ENCODE measurements around the gene PDIA6. TPM values are rescaled to one million over a fixed set of nuclear protein-coding genes. Genes with fewer than 3 reads are reported as not detected.

PDIA6 gene
- 167 TPM for total RNA-seq
- long read RNA-seq, transcript PDIA6-201 (13 exons, 2,338 nt) = major isoform, 917 of 976 reads
- long read RNA-seq, partial matches to known transcripts = 29 of 976 reads
- long read RNA-seq, other reads (novel, unspliced or antisense) = 29 of 976 reads

DNA sequence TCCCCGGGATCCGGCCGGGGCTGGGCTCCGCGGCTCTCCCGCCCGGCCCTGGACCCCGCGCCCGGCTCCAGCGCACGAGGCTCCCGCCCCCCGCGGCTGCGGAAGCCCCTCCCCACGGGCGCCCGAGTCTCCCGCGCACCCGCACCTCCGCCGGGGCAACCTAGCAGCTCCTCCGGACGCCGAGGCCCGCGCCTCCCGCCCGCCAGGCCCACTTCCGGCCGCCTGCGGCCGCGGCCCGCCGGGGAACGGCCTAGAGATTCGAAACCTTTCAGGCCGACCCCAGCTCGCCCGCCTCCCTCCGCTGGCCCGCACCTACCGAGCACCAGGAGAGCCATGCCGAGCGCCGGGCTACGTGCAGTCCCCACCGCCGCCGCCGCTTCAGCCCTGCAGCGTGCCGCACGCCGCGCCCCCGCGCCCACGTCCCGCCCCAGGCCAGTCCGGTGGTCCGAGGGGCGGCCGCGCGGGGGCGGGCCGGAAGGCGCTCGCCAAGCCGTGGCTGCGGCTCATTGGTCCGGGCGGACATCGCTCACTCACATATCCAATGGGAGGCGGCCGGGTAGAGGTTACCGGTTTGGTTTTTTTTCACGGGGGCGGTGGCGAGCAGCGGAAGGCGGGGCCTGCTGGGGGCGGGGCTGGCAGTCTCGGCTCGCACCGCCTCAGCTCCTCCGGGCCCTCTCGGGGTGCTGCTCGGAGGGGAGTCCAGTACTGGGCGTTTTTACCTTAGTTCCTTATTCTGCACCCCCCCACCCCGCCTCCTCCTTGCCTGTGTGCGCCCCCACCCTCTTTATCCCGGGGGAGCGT, at the start of gene PDIA6:
Gene PDIA6, minus strand, starts transcription at position 424 of the 801 bp plus-strand sequence. Its CDS starts 89 bp downstream, at position 335.
- intact Hi-C loops (cut with DNase I) = no loop called here
- Histone ChIP-seq H3K27ac (peak within 1 kb of the TSS; percentile 89), H3K27me3 (ENCODE audit: low read depth) (no peaks in the 10 kb centered on the region), H3K4me3 (peak within 1 kb of the TSS; percentile 79), H3K9me3 (no peaks in the 10 kb centered on the region), H3K4me1 (peaks cover 33% of the 10 kb centered on the region), H3K36me3 (no peaks in the 10 kb centered on the region)
- peak; percentile 99 to 100 for ATAC-seq
- DNase-seq = peak; percentile 96
- no peak for TF ChIP-seq CTCF (IDR thresholded peaks at IDR 0.05)

- ATAC-seq = no peak
- Histone ChIP-seq H3K27me3 (ENCODE audit: low read depth) (peaks cover 27% of the 10 kb centered on the region), H3K9me3 (no peaks in the 10 kb centered on the region), H3K4me1 (peaks cover 6% of the 10 kb centered on the region), H3K27ac (no peak overlapping the region), H3K36me3 (no peaks in the 10 kb centered on the region), H3K4me3 (no peak overlapping the region)
- no peak for TF ChIP-seq CTCF (IDR thresholded peaks at IDR 0.05)
- DNase-seq = no peak
- intact Hi-C loops (cut with DNase I) = no loop called here
These were observed 49.7 kb upstream of the PDIA6 start for GRCh38 chr2:10862330-10862729.

GRCh38 chr2:10861765-10862164, 49.2 kb upstream of the PDIA6 start:
- Histone ChIP-seq H3K36me3 (no peaks in the 10 kb centered on the region), H3K4me3 (no peak overlapping the region), H3K27me3 (ENCODE audit: low read depth) (peaks cover 27% of the 10 kb centered on the region), H3K4me1 (peaks cover 6% of the 10 kb centered on the region), H3K9me3 (no peaks in the 10 kb centered on the region), H3K27ac (no peak overlapping the region)
- intact Hi-C loops (cut with DNase I) = no loop called here
- DNase-seq (no peak), ATAC-seq (no peak)
- TF ChIP-seq CTCF (IDR thresholded peaks at IDR 0.05) = no peak

DNA sequence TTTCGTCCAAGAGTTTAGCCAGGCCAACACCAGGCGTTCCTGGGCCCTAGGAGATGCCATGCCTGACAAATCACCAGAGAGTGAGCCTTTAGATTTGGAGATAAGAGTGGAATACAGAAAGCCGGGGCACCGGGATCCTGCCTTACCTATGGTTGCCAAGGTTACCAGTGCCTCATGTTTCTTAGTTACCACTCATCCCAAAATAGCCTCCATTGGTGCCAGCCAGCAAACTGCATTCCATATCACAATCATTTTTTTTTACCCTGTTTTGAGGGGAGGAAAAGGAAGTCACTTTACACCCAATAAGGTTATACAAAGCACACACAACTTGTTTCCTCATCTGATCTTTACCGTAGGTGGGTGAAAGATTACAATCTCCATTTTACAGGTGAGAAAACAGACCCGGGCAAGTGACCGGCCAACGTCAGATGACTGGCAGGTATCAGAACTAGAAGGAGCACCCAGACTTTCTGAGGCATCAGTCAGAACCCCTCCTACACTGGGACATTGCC, 48.3 kb upstream of the PDIA6 start:
- intact Hi-C loops (cut with DNase I) = no loop called here
- H3K27ac ChIP-seq = no peak overlapping the region
- ATAC-seq = no peak
- peaks cover 6% of the 10 kb centered on the region for H3K4me1 ChIP-seq
- no peak for DNase-seq
- H3K9me3 ChIP-seq = no peaks in the 10 kb centered on the region
- TF ChIP-seq CTCF (IDR thresholded peaks at IDR 0.05) = no peak
- no peak overlapping the region for H3K4me3 ChIP-seq
- H3K36me3 ChIP-seq = no peaks in the 10 kb centered on the region
- peaks cover 21% of the 10 kb centered on the region for H3K27me3 ChIP-seq (ENCODE audit: low read depth)

GRCh38 chr2:10860081-10860813, 47.7 kb upstream of the PDIA6 start:
- H3K4me3 ChIP-seq = no peak overlapping the region
- H3K4me1 ChIP-seq = peaks cover 6% of the 10 kb centered on the region
- no peaks in the 10 kb centered on the region for H3K36me3 ChIP-seq
- TF ChIP-seq CTCF (IDR thresholded peaks at IDR 0.05) = no peak
- intact Hi-C loops (cut with DNase I) = no loop called here
- H3K9me3 ChIP-seq = no peaks in the 10 kb centered on the region
- peaks cover 16% of the 10 kb centered on the region for H3K27me3 ChIP-seq (ENCODE audit: low read depth)
- H3K27ac ChIP-seq = no peak overlapping the region
- DNase-seq = no peak
- ATAC-seq = no peak

Measured in lower lobe of right lung (tissue), 2 donors.